NK-92 treated with Interleukin-12 subunit alpha and Interleukin-12 subunit beta, amount 100 ng/mL, for 24 hours (cell line): ENCODE results near the gene ORAI2.
"Not testable (repeated sequence)": the region's sequence is repeated elsewhere in the genome, so short reads cannot be mapped to it uniquely, and the experiment has no call there.

Source experiments
- DNase-seq: peaks from one replicate; lab custom pipeline; 2025; lab: John Stamatoyannopoulos, UW

The ORAI2 gene

DNA sequence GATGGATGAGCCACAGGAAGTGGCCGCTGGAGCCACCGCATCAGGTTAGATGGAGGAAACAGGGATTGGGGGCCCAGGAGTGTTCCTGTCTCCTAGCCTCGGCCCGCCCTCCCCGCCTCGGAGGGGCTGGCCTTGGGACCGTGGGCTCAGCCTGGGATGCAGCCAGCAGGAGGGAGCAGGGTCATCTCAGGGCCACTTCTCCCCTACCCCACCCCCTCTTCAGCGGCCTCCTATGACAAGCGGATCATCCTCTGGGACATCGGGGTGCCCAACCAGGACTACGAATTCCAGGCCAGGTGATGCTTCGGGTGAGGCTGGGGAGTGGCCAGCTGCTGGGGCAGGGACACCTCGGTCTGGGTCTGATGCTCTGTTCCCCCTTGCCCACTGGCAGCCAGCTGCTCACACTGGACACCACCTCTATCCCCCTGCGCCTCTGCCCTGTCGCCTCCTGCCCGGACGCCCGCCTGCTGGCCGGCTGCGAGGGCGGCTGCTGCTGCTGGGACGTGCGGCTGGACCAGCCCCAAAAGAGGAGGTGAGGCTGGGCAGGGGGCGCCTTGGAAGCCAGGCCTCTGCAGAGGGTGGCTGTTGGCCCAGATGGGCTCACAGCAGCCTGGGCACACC lies 36.1 kb downstream of the ORAI2 start:
- no peak for DNase-seq

DNA sequence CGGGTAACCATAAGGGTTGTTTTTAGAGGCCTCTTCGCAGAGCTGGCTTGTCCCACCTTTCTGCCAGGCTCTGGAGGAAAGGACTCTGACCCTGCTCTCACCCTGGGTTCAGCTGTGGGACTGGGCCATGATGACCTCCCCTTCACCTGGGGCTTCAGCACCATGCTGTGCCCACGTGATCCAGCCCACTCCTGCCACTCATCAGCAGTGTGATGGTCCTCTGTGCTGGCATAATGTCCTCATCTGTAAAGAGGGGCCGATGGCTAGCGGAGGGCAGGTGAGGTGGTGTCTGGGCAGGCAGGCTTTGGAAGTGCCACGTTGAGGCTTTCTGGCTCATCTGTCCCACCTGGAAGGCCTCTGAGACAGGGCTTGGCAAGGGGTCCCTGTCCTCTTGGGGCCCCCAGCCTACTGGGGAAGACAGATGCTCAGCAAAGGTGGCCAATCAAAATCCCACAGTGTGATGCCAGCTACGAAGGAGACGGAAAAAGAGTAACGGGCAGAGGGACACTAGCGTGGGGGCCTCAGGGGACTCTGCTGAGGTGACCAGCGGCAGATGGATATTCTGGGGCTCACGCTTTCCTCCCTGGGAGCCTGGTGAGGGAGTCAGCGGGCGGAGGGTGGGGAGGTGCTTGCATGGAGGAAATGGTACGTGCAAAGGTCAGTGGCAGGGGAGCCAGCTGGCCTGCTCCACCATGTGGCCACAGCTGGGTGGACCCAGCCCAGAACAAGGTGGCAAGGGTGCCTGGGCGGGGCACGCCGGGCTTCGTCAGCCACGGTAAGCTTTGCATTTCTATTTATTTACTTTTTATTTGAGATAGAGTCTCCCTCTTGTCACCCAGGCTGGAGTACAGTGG lies 36.8 kb downstream of the ORAI2 start:
- no peak for DNase-seq

DNA sequence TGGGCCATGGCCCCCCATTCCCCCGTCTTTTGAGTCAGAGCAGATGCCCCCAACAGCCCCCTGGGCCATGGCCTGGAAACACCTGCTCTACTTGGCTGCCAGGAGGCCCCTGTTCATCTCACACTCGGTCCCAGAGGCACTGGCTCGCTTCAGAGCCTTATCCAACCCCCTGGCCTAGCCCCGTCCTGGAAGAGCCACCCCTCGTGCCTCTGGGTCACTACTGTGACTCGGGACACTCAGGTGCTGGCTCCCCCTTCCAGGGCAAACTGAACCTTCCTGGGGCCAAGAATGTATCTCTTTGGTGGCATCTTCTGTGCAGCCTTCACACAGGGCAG lies 38.4 kb downstream of the ORAI2 start:
- no peak for DNase-seq

DNA sequence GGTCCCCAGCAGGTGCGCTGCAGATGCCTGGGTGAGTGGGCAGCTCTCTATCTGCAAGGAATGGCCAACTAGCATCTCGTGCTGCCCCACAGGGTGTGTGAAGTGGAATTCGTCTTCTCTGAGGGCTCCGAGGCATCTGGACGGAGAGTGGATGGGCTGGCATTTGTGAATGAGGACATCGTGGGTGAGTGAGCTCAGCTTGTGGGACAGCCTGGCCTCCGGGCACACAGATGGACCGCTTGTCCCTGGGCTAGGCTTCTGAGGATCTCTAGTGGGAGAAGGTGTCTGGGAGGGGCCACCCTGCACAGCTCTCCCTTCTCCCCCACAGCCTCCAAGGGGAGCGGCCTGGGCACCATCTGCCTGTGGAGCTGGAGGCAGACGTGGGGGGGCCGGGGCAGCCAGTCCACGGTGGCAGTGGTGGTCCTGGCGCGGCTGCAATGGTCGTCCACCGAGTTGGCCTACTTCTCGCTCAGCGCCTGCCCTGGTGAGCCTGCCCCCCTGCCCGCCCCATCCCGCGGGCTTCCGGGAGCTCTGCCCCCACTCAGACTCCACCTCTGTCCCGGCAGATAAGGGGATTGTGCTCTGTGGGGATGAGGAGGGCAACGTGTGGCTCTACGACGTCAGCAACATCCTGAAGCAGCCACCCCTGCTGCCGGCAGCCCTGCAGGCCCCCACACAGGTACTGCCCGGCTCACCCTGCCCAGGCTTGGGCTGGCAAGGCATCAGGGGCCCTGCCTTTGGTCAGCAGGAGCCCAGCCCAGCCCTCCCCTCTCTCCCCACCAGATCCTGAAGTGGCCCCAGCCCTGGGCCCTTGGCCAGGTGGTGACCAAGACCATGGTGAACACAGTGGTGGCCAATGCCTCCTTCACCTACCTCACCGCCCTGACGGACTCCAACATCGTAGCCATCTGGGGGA lies 39.0 kb downstream of the ORAI2 start:
- DNase-seq = no peak

- DNase-seq = no peak
These were observed 40.1 kb downstream of the ORAI2 start for GRCh38 chr7:102473271-102473991.

GRCh38 chr7:102474116-102474515 lies 40.7 kb downstream of the ORAI2 start:
- not testable (repeated sequence) for DNase-seq

GRCh38 chr7:102474736-102475435 lies 41.5 kb downstream of the ORAI2 start:
- DNase-seq = not testable (repeated sequence)

DNA sequence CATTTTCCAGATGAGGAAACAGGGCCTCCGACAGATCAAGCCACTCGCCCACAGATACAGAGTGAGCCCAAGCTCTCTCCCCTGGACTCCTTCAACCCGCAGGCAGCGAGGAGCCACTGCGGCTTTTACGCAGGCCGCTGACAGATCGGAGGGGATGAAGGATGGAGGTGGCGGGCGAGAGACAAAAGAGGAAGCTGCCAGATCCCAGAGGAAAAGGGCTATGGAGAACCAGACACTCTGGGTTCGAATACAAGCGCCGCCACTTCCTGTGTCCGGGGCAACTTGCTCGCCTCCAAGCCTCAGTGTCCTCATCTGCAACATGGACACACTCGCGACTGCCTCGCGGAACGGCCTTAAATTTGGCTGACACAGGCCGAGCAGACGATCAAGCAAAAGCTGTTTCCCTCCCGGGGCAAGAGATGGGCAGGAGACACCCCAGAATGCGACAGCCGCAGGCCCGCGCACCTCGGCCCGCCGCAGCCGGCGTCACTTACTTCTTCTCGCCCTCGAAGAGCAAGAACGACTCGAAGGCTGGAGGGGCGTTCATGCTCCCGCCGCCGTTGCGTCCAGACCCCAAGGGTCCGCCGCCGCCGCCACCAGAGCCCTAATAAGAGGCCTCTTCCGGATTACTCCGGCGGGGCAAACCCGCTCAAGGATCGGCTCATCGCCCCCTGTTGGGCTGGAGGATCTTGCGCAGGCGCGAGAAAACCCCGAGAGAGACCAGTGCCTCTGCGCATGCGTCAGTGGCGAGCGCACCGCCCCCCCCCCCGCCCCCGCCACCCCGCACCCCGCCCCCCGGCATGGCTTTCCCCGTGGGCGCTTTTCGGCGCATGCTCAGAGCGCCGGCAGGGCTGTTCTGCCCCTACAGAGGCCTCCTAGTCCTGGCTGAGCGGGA lies 45.2 kb downstream of the ORAI2 start, which contains the start of gene POLR2J:
TSS of gene POLR2J (minus strand) at position 609 of the 895 bp plus-strand sequence. CDS start at position 547, 62 bp downstream.
- DNase-seq = not testable (repeated sequence)

GRCh38 chr7:102479209-102479584 lies 45.8 kb downstream of the ORAI2 start:
- DNase-seq = not testable (repeated sequence)

GRCh38 chr7:102479982-102480637 lies 46.7 kb downstream of the ORAI2 start:
- DNase-seq = not testable (repeated sequence)

GRCh38 chr7:102481962-102482361 lies 48.6 kb downstream of the ORAI2 start:
- DNase-seq = not testable (repeated sequence)

DNA sequence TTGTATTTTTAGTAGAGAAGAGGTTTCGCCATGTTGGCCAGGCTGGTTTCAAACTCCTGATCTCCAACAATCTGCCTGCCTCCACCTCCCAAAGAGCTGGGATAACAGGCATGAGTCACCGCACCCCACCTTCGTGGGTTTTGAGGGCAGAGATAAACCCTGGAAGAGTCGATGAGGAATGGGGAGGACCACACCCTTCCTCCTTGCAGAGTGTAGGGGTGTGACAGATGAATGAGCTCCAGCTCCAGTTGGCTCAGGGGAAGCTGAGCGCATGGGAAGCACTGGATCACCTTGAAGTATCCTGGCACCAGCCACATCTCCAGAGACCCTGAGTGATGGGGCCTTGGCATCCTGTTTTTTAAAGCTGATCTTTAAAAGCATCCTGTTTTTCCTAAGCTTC lies 50.9 kb downstream of the ORAI2 start:
- DNase-seq = not testable (repeated sequence)

DNA sequence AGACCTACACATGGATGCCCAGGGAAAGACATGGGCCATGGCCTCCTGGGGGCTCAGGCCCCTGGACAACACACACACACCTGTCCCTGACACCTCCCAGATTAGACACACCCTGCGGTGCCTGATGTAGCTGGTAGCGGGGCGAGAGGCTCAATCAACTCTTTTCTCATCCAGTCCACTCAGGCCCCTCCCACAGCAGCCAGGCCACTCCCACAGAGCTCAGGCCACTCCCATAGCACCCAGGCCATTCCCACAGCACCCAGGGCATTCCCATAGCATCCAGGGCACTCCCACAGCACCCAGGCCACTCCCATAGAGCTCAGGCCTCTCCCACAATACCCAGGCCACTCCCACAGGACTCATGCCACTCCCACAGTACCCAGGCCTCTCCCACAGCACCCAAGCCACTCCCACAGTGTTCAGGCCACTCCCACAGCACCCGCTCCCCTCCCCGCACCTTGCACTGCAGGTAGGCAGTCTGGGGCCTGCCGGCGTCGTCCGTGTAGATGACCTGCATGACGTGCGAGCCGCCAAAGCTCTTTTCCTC lies 57.2 kb downstream of the ORAI2 start:
- DNase-seq = not testable (repeated sequence)

DNA sequence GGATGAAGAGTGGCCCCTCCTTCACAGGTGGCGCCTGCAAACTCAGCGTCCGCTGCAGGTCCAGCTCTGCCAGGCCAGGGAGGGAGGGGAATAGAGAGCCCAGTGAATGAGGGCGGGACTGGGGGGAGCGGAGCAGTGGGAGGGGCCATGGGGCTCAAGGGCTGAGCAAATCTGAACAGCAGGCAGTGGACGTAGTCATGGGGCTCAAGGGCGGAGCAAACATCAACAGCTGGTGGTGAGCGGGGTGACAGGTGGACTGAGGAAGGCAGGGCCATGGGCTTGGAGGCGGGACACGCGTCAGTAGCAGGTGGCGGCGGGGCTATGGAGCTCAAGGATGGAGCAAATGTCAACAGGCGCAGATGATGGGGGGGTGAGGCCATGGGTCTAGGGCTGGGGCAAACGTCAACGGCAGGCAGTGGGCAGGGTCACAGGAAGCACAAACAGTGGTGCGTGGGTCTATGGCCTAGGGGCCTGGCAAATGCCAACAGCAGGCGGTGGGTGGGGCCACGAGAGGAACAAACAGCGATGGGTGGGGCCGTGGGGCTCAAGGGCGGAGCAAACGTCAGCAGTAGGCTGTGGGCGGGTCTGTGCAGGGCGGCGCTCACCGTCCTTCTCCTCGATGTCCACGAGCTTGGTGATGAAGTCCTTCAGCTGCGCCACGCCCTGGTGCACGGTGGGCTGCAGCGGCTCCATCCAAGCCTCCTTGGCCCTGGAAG lies 60.0 kb downstream of the ORAI2 start:
- not testable (repeated sequence) for DNase-seq

DNA sequence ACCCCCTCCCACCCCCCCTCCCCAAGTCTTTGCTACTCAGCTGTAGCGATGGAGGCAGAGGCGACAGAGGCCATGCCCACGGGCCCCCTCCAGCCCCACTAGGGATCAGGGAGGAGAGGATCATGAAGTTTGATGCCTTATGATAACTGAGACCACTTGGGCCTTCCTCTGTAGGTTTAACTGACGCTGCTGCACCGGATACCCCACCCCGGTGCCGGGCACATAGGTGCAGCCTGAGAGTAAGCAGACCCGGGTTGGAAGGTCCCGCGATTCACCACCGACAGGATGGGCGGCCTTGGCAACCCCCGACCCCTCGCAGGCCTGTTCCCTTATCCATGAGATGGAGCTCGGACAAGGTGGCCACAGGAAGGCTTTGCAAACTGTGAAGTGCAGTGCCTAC lies 60.7 kb downstream of the ORAI2 start:
- not testable (repeated sequence) for DNase-seq

DNA sequence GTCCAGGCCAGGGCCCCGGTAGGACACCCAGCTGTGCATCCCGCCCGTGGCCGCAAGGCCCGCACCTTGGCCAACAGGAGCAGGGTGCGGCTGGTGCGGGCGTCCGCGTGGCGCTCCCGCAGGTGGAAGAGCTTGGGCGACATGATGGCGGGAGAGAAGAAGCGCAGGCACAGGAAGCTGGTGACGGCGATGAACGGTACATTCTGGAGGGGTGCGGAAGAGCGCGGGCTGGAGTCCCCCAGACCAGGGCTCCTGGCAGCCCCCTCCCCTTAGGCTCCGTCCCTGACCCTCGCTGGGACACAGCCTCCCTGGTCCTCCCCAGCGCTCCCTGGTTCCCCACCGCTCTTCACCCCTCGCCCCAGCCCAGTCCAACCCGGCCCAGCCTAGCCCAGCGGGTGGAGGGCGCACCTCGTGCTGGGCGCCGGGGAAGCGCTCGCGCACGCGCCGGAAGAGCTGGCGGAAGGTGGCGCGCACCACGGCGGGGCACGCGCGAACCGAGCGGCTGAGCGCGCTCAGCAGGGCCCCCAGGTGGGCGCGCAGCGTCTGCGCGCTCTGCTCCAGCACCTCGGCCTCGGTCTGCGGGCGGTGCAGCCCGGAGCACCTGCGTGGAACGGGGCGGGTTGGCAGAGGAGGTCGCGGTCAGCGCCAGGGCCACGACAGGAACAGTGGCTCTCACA lies 61.2 kb downstream of the ORAI2 start:
- not testable (repeated sequence) for DNase-seq

GRCh38 chr7:102496861-102497260 lies 63.5 kb downstream of the ORAI2 start:
- not testable (repeated sequence) for DNase-seq

DNA sequence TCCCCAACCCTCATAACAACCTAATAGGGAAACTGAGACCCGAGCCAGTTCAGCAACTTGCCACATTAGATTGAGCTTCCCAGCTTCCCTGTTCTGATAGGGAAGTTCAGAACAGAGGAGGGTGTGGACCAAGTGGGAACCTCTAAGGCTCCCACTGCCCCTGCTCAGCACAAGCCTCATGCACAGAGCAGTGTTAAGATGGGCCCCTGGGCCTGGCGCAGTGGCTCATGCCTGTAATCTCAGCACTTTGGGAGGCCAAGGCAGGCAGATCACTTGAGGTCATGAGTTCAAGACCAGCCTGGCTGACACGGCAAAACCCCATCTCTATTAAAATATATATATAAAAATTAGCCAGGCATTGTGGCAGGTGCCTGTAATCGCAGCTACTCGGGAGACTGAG lies 63.9 kb downstream of the ORAI2 start:
- not testable (repeated sequence) for DNase-seq
